GM12892 (cell line): ENCODE results near the gene CEP290.
"Not testable (repeated sequence)": the region's sequence is repeated elsewhere in the genome, so short reads cannot be mapped to it uniquely, and the experiment has no call there.

ENCODE experiments used
- POLR2A ChIP-seq: IDR thresholded peaks from 2 replicates; pipeline ENCODE4 v1.6.1; 2011; ENCODE audit warnings: low read depth, low read length, control low read depth
- POLR2AphosphoS5 ChIP-seq: IDR thresholded peaks from 2 replicates; pipeline ENCODE4 v1.6.1; 2011; ENCODE audit warnings: low read depth, low read length, control low read depth
- TAF1 ChIP-seq: IDR thresholded peaks from 2 replicates; pipeline ENCODE4 v1.6.1; 2011; ENCODE audit warnings: low read depth, mild to moderate bottlenecking, control low read depth, low read length, borderline replicate concordance

- not testable (repeated sequence) for TF ChIP-seq POLR2AphosphoS5, POLR2A, TAF1
These were observed 8.7 kb downstream of the CEP290 start for GRCh38 chr12:88133181-88133580.
